OCI-LY7 (cell line): ENCODE measurements around the gene ARHGAP26. TPM values are rescaled to one million over a fixed set of nuclear protein-coding genes. Genes with fewer than 3 reads are reported as not detected.

Experiments used
- BruUV-seq: library from RNA; stranded (reverse); fragments of 400-500 nt; replicated peaks from 2 replicates; lab custom pipeline; 2021; lab: Mats Ljungman, UMichigan
- CTCF ChIA-PET: fragments of 300-600 bp; sonication (Branson Sonifier 250); formaldehyde crosslinking; loops from one replicate; lab custom pipeline; 2022; ENCODE audit warnings: antibody characterized with exemption; ENCODE audit not compliant: unreplicated experiment; lab: Charles Lee
- POLR2A ChIA-PET: fragments of 300-600 bp; sonication (Branson Sonifier 250); formaldehyde crosslinking; loops from one replicate; lab custom pipeline; 2022; ENCODE audit warnings: antibody characterized with exemption; lab: Charles Lee
- DNase-seq: peaks from one replicate; pipeline ENCODE4 v3.0.0-alpha.2; 2015; ENCODE audit warnings: low spot score
- H2AFZ ChIP-seq: fragments of 200-600 bp; sonication (generic), shearing (Covaris generic); 2 replicates; pipeline ENCODE4 v1.6.1; 2014; ENCODE audit warnings: mild to moderate bottlenecking, antibody characterized with exemption, low read length, moderate library complexity
- H3K27ac ChIP-seq: fragments of 200-600 bp; sonication (generic); 2 replicates; pipeline ENCODE4 v1.5.1; 2014; ENCODE audit warnings: mixed run types, low read depth, mild to moderate bottlenecking, moderate library complexity, low read length, inconsistent platforms; ENCODE audit not compliant: poor library complexity, severe bottlenecking
- H3K36me3 ChIP-seq: fragments of 200-600 bp; sonication (generic); 2 replicates; pipeline ENCODE4 v1.6.1; 2014; ENCODE audit warnings: mild to moderate bottlenecking, antibody characterized with exemption, low read length, moderate library complexity, mixed read lengths; ENCODE audit not compliant: insufficient read depth
- H3K4me1 ChIP-seq: fragments of 200-600 bp; sonication (generic); 2 replicates; pipeline ENCODE4 v1.5.1; 2014; ENCODE audit warnings: mild to moderate bottlenecking, low read length; ENCODE audit not compliant: insufficient read depth, poor library complexity, severe bottlenecking
- H3K4me2 ChIP-seq: fragments of 200-600 bp; sonication (generic); 2 replicates; pipeline ENCODE4 v1.6.1; 2014; ENCODE audit warnings: mild to moderate bottlenecking, low read length
- H3K4me3 ChIP-seq: fragments of 200-600 bp; sonication (generic); 2 replicates; pipeline ENCODE4 v1.5.1; 2014; ENCODE audit warnings: mild to moderate bottlenecking, low read depth, low read length; ENCODE audit not compliant: poor library complexity, severe bottlenecking
- H3K79me2 ChIP-seq: fragments of 200-600 bp; sonication (generic); 2 replicates; pipeline ENCODE4 v1.6.1; 2016; ENCODE audit warnings: low read depth, mild to moderate bottlenecking, low read length, moderate library complexity, mixed read lengths; ENCODE audit not compliant: insufficient read depth
- H3K9me2 ChIP-seq: fragments of 200-600 bp; sonication (generic); 2 replicates; pipeline ENCODE4 v1.6.1; 2016; ENCODE audit warnings: mild to moderate bottlenecking, low read length, mixed read lengths; ENCODE audit not compliant: insufficient read depth
- H3K9me3 ChIP-seq: fragments of 200-600 bp; sonication (generic); 2 replicates; pipeline ENCODE4 v1.6.1; 2014; ENCODE audit warnings: mild to moderate bottlenecking, mixed run types, low read length, mixed read lengths
- H4K20me1 ChIP-seq: fragments of 200-600 bp; sonication (generic); 2 replicates; pipeline ENCODE4 v1.6.1; 2014; ENCODE audit warnings: mild to moderate bottlenecking, antibody characterized with exemption, low read length, moderate library complexity, mixed read lengths; ENCODE audit not compliant: insufficient read depth
- EZH2phosphoT487 ChIP-seq: fragments of 200-600 bp; sonication (generic); IDR thresholded peaks from 2 replicates; pipeline ENCODE4 v1.6.1; 2018; ENCODE audit warnings: low read depth, borderline replicate concordance, mild to moderate bottlenecking, mixed run types, antibody characterized with exemption, low read length, moderate library complexity, mixed read lengths
- intact Hi-C: fragments of 100-400 bp; cut with micrococcal nuclease; formaldehyde crosslinking; loops from one replicate; pipeline ENCODE4 v1.10.0; 2022; ENCODE audit not compliant: unreplicated experiment
- total RNA-seq, 2 experiments: library from RNA; depleted of rRNA in 1 of 2; stranded (reverse); fragments of >200 nt in 1 of 2; shearing (Covaris generic) in 1 of 2; gene quantifications; 2 replicates each; pipeline ENCODE4 v1.2.3, GENCODE V29; 2014 to 2022
- TF ChIP-seq, protein P1 (sequence below): fragments of 200-600 bp; sonication (generic); conservative IDR thresholded peaks from 2 replicates; pipeline ENCODE4 v1.5.1; 2014; ENCODE audit warnings: mild to moderate bottlenecking, antibody characterized with exemption, low read length, moderate library complexity, mixed read lengths

ARHGAP26 gene
- total RNA-seq, 2 experiments from 2014 or later: 7.0 to 19.1 TPM

DNA sequence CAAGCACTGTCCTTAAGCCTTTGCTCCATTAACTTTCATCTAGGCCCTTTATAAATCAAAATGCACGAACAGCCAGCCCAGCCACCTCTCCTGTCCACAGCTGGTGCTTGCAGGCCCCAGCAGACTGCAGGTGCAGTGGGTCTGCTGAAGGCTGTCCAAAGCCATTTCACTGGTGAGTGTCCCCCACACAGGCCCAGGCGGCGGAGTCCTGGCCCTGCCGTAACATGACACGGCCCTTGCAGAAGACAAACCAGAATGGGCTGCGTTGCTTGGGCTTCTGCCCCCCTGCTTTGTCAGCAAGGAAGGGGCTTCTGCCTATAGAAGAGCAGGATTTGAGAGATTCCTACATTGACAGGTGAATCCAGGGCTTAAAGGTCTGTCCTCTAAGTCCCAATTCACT, 444.7 kb downstream of the ARHGAP26 start:
- Histone ChIP-seq H3K27ac (no peak overlapping the region), H3K9me3 (no peaks in the 10 kb centered on the region), H3K4me3 (no peak overlapping the region), H3K4me2 (no peak overlapping the region), H3K79me2 (no peaks in the 10 kb centered on the region), H3K9me2 (no peaks in the 10 kb centered on the region), H2AFZ (no peak overlapping the region), H3K36me3 (no peaks in the 10 kb centered on the region), H4K20me1 (no peaks in the 10 kb centered on the region), H3K4me1 (no peaks in the 10 kb centered on the region)
- BruUV-seq: no TSS peak
- no peak for DNase-seq
- ChIA-PET POLR2A (no interaction called here), CTCF (no interaction called here)
- TF ChIP-seq EZH2phosphoT487: no peak
- TF ChIP-seq, protein P1, sequence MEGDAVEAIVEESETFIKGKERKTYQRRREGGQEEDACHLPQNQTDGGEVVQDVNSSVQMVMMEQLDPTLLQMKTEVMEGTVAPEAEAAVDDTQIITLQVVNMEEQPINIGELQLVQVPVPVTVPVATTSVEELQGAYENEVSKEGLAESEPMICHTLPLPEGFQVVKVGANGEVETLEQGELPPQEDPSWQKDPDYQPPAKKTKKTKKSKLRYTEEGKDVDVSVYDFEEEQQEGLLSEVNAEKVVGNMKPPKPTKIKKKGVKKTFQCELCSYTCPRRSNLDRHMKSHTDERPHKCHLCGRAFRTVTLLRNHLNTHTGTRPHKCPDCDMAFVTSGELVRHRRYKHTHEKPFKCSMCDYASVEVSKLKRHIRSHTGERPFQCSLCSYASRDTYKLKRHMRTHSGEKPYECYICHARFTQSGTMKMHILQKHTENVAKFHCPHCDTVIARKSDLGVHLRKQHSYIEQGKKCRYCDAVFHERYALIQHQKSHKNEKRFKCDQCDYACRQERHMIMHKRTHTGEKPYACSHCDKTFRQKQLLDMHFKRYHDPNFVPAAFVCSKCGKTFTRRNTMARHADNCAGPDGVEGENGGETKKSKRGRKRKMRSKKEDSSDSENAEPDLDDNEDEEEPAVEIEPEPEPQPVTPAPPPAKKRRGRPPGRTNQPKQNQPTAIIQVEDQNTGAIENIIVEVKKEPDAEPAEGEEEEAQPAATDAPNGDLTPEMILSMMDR: no peak
- intact Hi-C loops: no loop called here

DNA sequence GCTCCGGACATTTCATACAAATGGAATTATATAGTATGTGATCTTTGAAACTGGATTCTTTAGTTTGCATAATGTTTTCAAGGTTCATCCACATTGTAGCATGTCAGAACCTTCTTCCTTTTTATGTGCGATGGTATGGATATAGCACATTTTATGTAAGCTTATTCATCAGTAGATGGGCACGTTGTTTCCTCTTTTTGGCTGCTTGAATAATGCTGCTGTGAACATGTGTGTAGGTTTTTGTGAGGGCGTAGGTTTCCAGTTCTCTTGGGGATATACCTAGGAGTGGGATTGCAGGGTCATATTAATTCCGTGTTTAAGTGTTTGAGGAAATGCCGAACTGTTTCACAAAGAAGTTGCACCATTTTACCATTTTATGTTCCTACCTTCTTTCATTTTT, 445.5 kb downstream of the ARHGAP26 start:
- no TSS peak for BruUV-seq
- no peak for DNase-seq
- H3K4me2 ChIP-seq: no peak overlapping the region
- no peak overlapping the region for H2AFZ ChIP-seq
- H3K36me3 ChIP-seq: no peaks in the 10 kb centered on the region
- no peaks in the 10 kb centered on the region for H3K9me2 ChIP-seq
- no peaks in the 10 kb centered on the region for H3K79me2 ChIP-seq
- no peaks in the 10 kb centered on the region for H4K20me1 ChIP-seq
- ChIA-PET CTCF (no interaction called here), POLR2A (interaction anchor here (0.6 kb wide), 1 partner anchor 620 kb away, joined by 4 read pairs; no protein-coding TSS in a partner anchor)
- no peak for TF ChIP-seq EZH2phosphoT487
- TF ChIP-seq, protein P1: no peak
- H3K27ac ChIP-seq: no peak overlapping the region
- no peaks in the 10 kb centered on the region for H3K4me1 ChIP-seq
- no peak overlapping the region for H3K4me3 ChIP-seq
- no peaks in the 10 kb centered on the region for H3K9me3 ChIP-seq
- intact Hi-C loops: no loop called here

DNA sequence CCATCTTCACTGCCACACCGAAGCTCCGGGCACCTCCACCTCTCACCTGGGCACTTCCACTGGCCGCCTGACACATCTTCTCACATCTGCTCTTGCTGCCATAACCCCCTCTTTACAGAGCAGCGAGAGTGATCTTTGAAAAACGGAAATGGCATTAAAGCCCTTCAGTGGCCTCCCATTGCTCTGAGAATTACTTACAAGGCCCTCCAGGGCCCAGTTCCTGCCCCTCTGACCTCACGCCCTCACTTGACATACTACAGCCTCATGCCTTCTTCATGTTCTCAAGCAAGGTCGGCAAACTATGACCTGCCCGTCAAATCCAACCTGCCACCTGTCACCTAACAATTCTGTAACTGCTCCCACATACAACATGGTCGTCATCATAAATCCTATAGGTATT, 446.0 kb downstream of the ARHGAP26 start:
- ChIA-PET POLR2A (interaction anchor here (0.6 kb wide), 1 partner anchor 620 kb away, joined by 4 read pairs; no protein-coding TSS in a partner anchor), CTCF (no interaction called here)
- H4K20me1 ChIP-seq: no peaks in the 10 kb centered on the region
- no peak overlapping the region for H3K4me3 ChIP-seq
- H3K9me3 ChIP-seq: no peaks in the 10 kb centered on the region
- BruUV-seq: no TSS peak
- TF ChIP-seq, protein P1: no peak
- no peak for TF ChIP-seq EZH2phosphoT487
- no peaks in the 10 kb centered on the region for H3K9me2 ChIP-seq
- H3K4me1 ChIP-seq: no peaks in the 10 kb centered on the region
- H3K36me3 ChIP-seq: no peaks in the 10 kb centered on the region
- no peak overlapping the region for H3K4me2 ChIP-seq
- H3K27ac ChIP-seq: no peak overlapping the region
- H3K79me2 ChIP-seq: no peaks in the 10 kb centered on the region
- H2AFZ ChIP-seq: no peak overlapping the region
- intact Hi-C loops: no loop called here
- DNase-seq: no peak
